HepG2 (cell line): ENCODE measurements around the gene JAG1. TPM values are rescaled to one million over a fixed set of nuclear protein-coding genes. Genes with fewer than 3 reads are reported as not detected.

Source experiments
- AHDC1 ChIP-seq: sonication (generic); formaldehyde crosslinking; IDR thresholded peaks from 2 replicates; pipeline ENCODE4 v1.5.1; 2020; ENCODE audit warnings: mild to moderate bottlenecking, missing genetic modification reagents, borderline replicate concordance
- DNMT1 ChIP-seq: sonication (generic); formaldehyde crosslinking; IDR thresholded peaks from 2 replicates; pipeline ENCODE4 v1.5.1; 2020; ENCODE audit warnings: mild to moderate bottlenecking, missing genetic modification reagents
- FOSL2 ChIP-seq: sonication (generic); formaldehyde crosslinking; IDR thresholded peaks from 2 replicates; pipeline ENCODE4 v1.4.0; 2020; ENCODE audit warnings: missing genetic modification reagents
- FOXA3 ChIP-seq: IDR thresholded peaks from 2 replicates; pipeline ENCODE4 v1.6.1; 2016; ENCODE audit warnings: missing genetic modification reagents, missing compliant biosample characterization
- FOXP1 ChIP-seq, 2 experiments: fragments of 450-650 bp in 1 of 2; IDR thresholded peaks; 2 replicates each; pipeline ENCODE4 v1.6.1; 2017 to 2018; ENCODE audit warnings: antibody characterized with exemption in 1 of 2
- KIAA2018 ChIP-seq: sonication (generic); formaldehyde crosslinking; IDR thresholded peaks from 2 replicates; pipeline ENCODE4 v1.5.0; 2020; ENCODE audit warnings: mild to moderate bottlenecking, missing genetic modification reagents, borderline replicate concordance
- PCBP1 ChIP-seq: fragments of 200-400 bp; formaldehyde crosslinking; IDR thresholded peaks from 2 replicates; pipeline ENCODE4 v1.6.1; 2017; ENCODE audit warnings: mild to moderate bottlenecking, low read depth, low read length, borderline replicate concordance
- PITX1 ChIP-seq: sonication (generic); formaldehyde crosslinking; IDR thresholded peaks from 2 replicates; pipeline ENCODE4 v1.5.1; 2020; ENCODE audit warnings: mild to moderate bottlenecking, missing genetic modification reagents
- RBAK ChIP-seq: sonication (generic); formaldehyde crosslinking; IDR thresholded peaks from 2 replicates; pipeline ENCODE4 v1.5.1; 2020; ENCODE audit warnings: mild to moderate bottlenecking, missing genetic modification reagents
- SRSF4 ChIP-seq: fragments of 200-400 bp; formaldehyde crosslinking; IDR thresholded peaks from one replicate; pipeline ENCODE4 v1.6.1; 2018; ENCODE audit warnings: mild to moderate bottlenecking, low read depth, low read length, moderate library complexity; ENCODE audit not compliant: poor library complexity, severe bottlenecking
- ZGPAT ChIP-seq: IDR thresholded peaks from 2 replicates; pipeline ENCODE4 v1.6.1; 2016; ENCODE audit warnings: mild to moderate bottlenecking
- ZNF83 ChIP-seq: sonication (generic); formaldehyde crosslinking; IDR thresholded peaks from 2 replicates; pipeline ENCODE4 v1.4.0; 2020; ENCODE audit warnings: missing genetic modification reagents, mild to moderate bottlenecking, borderline replicate concordance
- polyA plus RNA-seq, 8 experiments: library from polyadenylated mRNA; depleted of rRNA in 3 of 8; stranded (reverse) in 7 of 8; unstranded in 1 of 8; fragments of >200 nt; fragmentation: Illumina TruSeq in 4 of 8; extraction: Trizol in 4 of 8; gene quantifications; 2 replicates each; pipeline versions ENCODE4 v1.2.1 to v1.2.3, GENCODE V29; 2011 to 2016; ENCODE audit warnings: low read depth in 4 of 8, missing spikeins in 1 of 8, mixed read lengths in 1 of 8; ENCODE audit not compliant: insufficient read depth in 1 of 8
- total RNA-seq, 5 experiments: library from RNA; depleted of rRNA; stranded (reverse); fragments of >200 nt; fragmentation: Illumina TruSeq; extraction: Trizol; gene quantifications; 2 replicates each; pipeline ENCODE4 v1.2.3, GENCODE V29; 2016; ENCODE audit warnings: low read depth in 1 of 5

The JAG1 gene
- total and polyA plus RNA-seq, 2 of the 13 experiments (the other 11 are each of a cell fraction or from before 2014, with no cell fraction given) = 47.1 to 56.3 TPM

DNA sequence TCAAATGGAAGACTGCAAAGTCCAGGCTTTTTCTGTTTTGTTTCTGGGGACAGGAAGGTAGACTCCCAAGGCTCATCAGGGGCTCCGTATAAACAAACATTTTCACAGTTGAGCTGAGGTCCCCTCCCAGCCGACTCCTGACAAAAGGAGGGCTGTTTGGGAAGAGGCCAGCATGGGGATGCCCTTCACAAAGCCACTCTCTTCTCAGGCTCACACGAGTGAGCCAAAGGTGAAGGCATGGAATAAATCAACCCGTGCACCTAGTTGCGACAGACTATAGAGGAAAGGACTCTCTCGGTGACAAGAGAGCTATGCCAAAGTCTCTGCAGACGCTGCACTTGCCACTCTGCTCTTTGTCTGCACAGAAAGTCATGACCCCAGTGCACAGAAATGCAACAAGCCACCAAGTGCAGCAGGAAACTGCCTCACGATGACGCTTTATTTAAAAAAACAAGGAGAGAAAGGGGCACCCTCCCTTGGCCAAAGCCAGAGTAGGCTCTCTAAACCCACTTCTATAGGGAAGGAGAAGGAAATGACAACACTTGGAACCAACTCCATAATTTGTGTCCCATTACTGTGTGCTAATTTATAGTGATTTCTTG is 21.0 kb downstream of the JAG1 start (continued):
- TF ChIP-seq KIAA2018 (CRISPR knock-in tag) (no peak), AHDC1 (CRISPR knock-in tag) (peak; percentile 69; the same call in 1 of the 2 replicates), PITX1 (CRISPR knock-in tag) (peak; percentile 72; the same call in 1 of the 2 replicates), SRSF4 (no peak), FOSL2 (CRISPR knock-in tag) (0 out of 2 replicates have a peak, but pooled peaks have one; percentile 4), ZGPAT (CRISPR knock-in tag) (0 out of 2 replicates have a peak, but pooled peaks have one; percentile 38), RBAK (CRISPR knock-in tag) (0 out of 2 replicates have a peak, but pooled peaks have one; percentile 61), ZNF83 (CRISPR knock-in tag) (no peak), DNMT1 (CRISPR knock-in tag) (no peak; the same call in 1 of the 2 replicates), FOXA3 (CRISPR knock-in tag) (peak; percentile 57), FOXP1 (IDR thresholded peaks at IDR 0.05) (no peak), FOXP1 (CRISPR knock-in tag; IDR thresholded peaks at IDR 0.05) (peak; percentile 64; the same call in 1 of the 2 replicates), PCBP1 (no peak)
